ENCODE results near the gene LILRB3. TPM values are rescaled to one million over a fixed set of nuclear protein-coding genes. Genes with fewer than 3 reads are reported as not detected.
"Not testable (repeated sequence)": the region's sequence is repeated elsewhere in the genome, so short reads cannot be mapped to it uniquely, and the experiment has no call there.

Gene LILRB3
- total RNA-seq (10 to 100 TPM; 18.8 to 26.7 TPM), polyA plus RNA-seq (1 to 10 TPM in 1 of 2 donors, under 1 TPM in 1; 0.61 to 1.9 TPM)
- long read RNA-seq, donor 1, partial matches to known transcripts, result 6 of 9 reads
- long read RNA-seq, donor 1, other reads (novel, unspliced or antisense), result 2 of 9 reads
- long read RNA-seq, donor 2, partial matches to known transcripts, result 5 of 14 reads
- long read RNA-seq, donor 2, other reads (novel, unspliced or antisense), result 9 of 14 reads

DNA sequence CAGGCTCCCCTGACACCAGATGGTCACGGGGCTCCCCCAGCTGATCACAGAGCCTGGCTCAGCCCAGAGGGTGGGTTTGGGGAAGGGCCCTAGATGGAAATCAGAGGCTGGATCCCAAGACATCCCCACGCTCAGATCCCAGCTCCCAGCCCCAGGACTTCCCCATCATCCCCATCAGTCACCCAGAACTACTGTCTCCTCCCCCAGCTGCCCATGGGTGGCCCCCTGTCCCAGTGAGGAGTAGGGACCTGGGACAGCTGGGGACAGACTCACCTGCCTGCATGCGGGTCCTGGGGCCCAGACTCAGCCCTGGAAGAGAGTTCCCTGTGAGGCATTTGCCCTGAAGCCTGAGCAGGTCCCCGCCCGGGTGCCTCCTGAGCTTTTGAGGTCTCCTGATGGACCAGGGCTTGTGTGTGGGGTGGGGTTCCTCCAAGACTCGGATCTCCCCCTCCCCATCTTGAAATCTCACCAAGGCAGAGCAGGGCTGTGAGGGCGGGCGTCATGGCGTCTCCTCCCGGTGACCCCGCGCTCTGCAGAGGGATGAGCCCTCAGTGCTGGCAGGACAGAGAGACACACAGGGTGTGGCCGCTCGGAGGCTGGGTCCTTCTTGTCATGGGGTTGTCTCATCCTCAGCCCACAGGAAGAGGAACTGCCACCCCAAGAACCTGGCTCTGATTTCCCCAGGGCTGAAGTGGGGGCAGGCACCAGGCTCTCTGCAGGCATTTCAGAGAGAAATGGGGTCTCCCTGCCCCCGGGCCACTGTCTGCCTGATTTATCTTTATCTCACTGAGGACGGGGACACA is at the start of gene LILRB3:
Gene LILRB3, minus strand, starts transcription at position 534 of the 803 bp plus-strand sequence. Its CDS starts 31 bp downstream, at position 503.
- ATAC-seq (ENCODE audit: low FRiP score), result peak; percentile 50
- H3K4me1 ChIP-seq (ENCODE audit: control insufficient read depth in 1 of 2, insufficient read depth in 2 of 2, low read length in 2 of 2); DNase-seq; H3K27ac ChIP-seq (ENCODE audit: low read depth in 1 of 2, low read length in 2 of 2); H3K36me3 ChIP-seq (ENCODE audit: control insufficient read depth in 1 of 2, insufficient read depth in 2 of 2, low read length in 1 of 2); H3K4me3 ChIP-seq (ENCODE audit: low read length in 2 of 2); H3K9me3 ChIP-seq (ENCODE audit: control insufficient read depth, low read length); H3K27me3 ChIP-seq (ENCODE audit: control insufficient read depth in 1 of 2, insufficient read depth in 2 of 2, low read length in 1 of 2): not testable (repeated sequence)
- WGBS, 2 donors, result 63 to 69% methylated on average over 16 of the region's 16 CpGs
- intact Hi-C loops (cut with DNase I), result loop anchor here in 1 of 2 donors (2.0 kb wide), 1 partner anchor 16 kb away; no protein-coding TSS in a partner anchor

DNA sequence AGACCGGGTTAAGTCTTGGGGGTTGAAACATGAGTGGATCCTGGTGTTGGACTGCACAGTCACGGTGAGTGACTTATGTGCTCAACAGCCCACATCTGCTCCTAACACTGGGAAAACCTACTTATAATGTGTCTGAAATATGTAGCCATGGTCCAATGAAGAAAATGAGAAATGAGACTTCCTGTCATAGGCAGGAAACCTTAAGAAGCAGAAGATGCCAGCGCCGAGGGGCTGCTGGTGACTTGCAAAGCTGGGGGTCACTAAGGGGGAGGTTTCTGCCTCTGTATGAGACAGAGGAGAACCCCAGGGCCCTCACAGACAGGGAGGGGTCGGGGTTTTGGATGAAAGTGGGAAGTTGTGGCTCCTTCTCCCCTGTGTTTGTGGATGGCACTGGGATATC is 49.4 kb upstream of the LILRB3 start:
- WGBS, 2 donors, result 50 to 57% methylated on average over 5 of the region's 5 CpGs
- DNase-seq; H3K36me3 ChIP-seq (ENCODE audit: control insufficient read depth in 1 of 2, insufficient read depth in 2 of 2, low read length in 1 of 2); intact Hi-C loops (cut with DNase I); ATAC-seq (ENCODE audit: low FRiP score); H3K4me3 ChIP-seq (ENCODE audit: low read length in 2 of 2); H3K9me3 ChIP-seq (ENCODE audit: control insufficient read depth, low read length); H3K27ac ChIP-seq (ENCODE audit: low read depth in 1 of 2, low read length in 2 of 2); H3K4me1 ChIP-seq (ENCODE audit: control insufficient read depth in 1 of 2, insufficient read depth in 2 of 2, low read length in 2 of 2); H3K27me3 ChIP-seq (ENCODE audit: control insufficient read depth in 1 of 2, insufficient read depth in 2 of 2, low read length in 1 of 2): not testable (repeated sequence)

DNA sequence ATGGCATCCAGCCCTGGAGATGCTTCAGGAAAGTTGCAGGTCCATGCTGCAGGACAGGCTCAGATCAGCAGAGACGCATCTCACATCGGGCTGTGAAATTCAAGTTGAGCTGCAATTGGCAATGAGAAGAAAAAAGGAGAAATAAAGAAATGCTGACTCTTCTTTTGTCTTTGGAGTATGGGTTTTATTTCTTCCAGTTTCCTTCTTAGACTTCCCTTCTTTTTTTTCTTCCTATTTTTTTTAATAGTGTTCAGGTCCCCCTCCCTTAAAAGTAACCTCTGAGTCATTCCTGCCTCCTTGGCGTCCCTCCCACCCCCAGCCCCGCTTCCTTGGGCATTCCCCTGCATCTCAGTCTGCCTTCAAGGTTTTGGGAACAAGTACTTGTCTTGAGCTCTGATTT is 48.8 kb upstream of the LILRB3 start:
- H3K4me3 ChIP-seq (ENCODE audit: low read length in 2 of 2); intact Hi-C loops (cut with DNase I): not testable (repeated sequence)
- peak in 1 of 2 donors; percentile 72 for DNase-seq

DNA sequence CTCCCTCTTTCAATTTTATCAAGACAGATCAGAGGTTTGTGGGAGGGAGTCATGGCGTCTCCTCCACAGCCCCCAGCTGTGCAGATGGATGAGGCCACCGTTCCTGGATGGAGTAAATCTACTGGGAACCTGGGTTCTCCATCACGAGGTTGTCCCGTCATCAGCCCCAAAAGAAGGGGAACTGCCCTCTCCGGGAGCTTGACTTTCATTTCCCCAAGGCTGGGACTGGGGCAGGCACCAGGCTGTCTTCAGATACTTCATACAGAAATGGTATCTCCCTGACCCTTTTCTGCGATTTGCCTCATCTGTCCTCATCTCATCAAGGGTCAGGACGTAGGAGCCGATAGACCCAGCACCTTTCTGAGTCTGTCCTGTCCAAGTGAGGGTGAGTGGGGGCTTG is 48.3 kb upstream of the LILRB3 start:
- ATAC-seq (ENCODE audit: low FRiP score), result peak; percentile 44
- peak in 1 of 2 donors; percentile 82 for DNase-seq

More for the DNA sequence above, 48.8 kb upstream of the LILRB3 start:
- not testable (repeated sequence) for H3K27me3 ChIP-seq (ENCODE audit: control insufficient read depth in 1 of 2, insufficient read depth in 2 of 2, low read length in 1 of 2); H3K27ac ChIP-seq (ENCODE audit: low read depth in 1 of 2, low read length in 2 of 2); H3K9me3 ChIP-seq (ENCODE audit: control insufficient read depth, low read length); H3K36me3 ChIP-seq (ENCODE audit: control insufficient read depth in 1 of 2, insufficient read depth in 2 of 2, low read length in 1 of 2); ATAC-seq (ENCODE audit: low FRiP score); H3K4me1 ChIP-seq (ENCODE audit: control insufficient read depth in 1 of 2, insufficient read depth in 2 of 2, low read length in 2 of 2)
- WGBS, 2 donors, result 36 to 56% methylated on average over 2 to 4 of the region's 4 CpGs

DNA sequence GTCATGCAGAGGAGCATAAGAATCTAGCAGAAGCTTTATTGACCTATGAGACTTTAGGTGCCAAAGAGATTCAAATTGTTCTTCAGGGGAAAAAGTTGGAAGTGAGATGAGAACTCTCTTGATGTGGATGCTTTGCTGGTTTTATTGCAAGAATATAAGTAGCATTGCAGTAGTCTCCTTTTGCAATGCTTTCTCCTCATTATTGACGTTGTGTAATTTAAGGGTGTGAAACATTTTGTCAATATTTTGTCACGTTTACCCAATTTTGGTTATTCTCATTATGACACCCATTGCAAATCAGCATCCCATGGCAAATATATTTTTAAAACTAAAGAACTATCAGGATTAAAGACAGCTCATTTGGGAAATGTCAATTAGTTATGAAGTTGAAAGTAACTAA is 46.1 kb upstream of the LILRB3 start:
- no peaks in the 10 kb centered on the region for H3K36me3 ChIP-seq (ENCODE audit: control insufficient read depth in 1 of 2, insufficient read depth in 2 of 2, low read length in 1 of 2)
- H3K9me3 ChIP-seq (ENCODE audit: control insufficient read depth, low read length), result no peaks in the 10 kb centered on the region
- 67 to 69% methylated on average over 2 of the region's 2 CpGs for WGBS, 2 donors
- ATAC-seq (ENCODE audit: low FRiP score), result no peak
- intact Hi-C loops (cut with DNase I), result no loop called here
- H3K27me3 ChIP-seq (ENCODE audit: control insufficient read depth in 1 of 2, insufficient read depth in 2 of 2, low read length in 1 of 2), result peaks cover 0 to 2% of the 10 kb centered on the region in 2 donors
- H3K4me1 ChIP-seq (ENCODE audit: control insufficient read depth in 1 of 2, insufficient read depth in 2 of 2, low read length in 2 of 2), result no peaks in the 10 kb centered on the region
- no peak overlapping the region for H3K27ac ChIP-seq (ENCODE audit: low read depth in 1 of 2, low read length in 2 of 2)
- H3K4me3 ChIP-seq (ENCODE audit: low read length in 2 of 2), result no peak overlapping the region
- DNase-seq, result no peak

More for the DNA sequence above, 48.3 kb upstream of the LILRB3 start:
- peaks cover 0 to 2% of the 10 kb centered on the region in 2 donors for H3K27me3 ChIP-seq (ENCODE audit: control insufficient read depth in 1 of 2, insufficient read depth in 2 of 2, low read length in 1 of 2)
- 79% methylated on average over 8 of the region's 8 CpGs for WGBS, 2 donors
- no peaks in the 10 kb centered on the region for H3K36me3 ChIP-seq (ENCODE audit: control insufficient read depth in 1 of 2, insufficient read depth in 2 of 2, low read length in 1 of 2)
- no peaks in the 10 kb centered on the region for H3K4me1 ChIP-seq (ENCODE audit: control insufficient read depth in 1 of 2, insufficient read depth in 2 of 2, low read length in 2 of 2)
- H3K27ac ChIP-seq (ENCODE audit: low read depth in 1 of 2, low read length in 2 of 2), result no peak overlapping the region
- intact Hi-C loops (cut with DNase I), result no loop called here
- no peak overlapping the region for H3K4me3 ChIP-seq (ENCODE audit: low read length in 2 of 2)
- H3K9me3 ChIP-seq (ENCODE audit: control insufficient read depth, low read length), result no peaks in the 10 kb centered on the region

DNA sequence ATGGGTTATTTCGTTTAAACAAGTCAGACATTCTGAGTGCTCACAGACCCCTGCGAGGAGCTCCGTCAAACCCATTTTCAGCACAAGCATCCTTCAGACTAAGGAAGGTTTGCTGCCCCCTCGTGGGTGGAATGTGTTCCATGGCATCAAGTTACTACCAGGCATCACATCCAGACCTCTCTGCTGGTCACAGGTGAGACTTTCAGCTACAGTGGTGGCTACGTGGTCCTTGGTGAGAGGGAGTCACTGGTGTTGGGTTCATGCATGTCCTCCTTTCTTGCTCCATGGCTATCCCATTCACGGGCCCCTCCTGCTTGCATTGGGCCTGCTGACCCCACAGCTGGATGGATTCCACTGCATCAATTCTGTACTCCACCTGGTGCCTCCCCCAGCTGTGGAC is 43.3 kb upstream of the LILRB3 start:
- H3K9me3 ChIP-seq (ENCODE audit: control insufficient read depth, low read length), result no peaks in the 10 kb centered on the region
- H3K4me1 ChIP-seq (ENCODE audit: control insufficient read depth in 1 of 2, insufficient read depth in 2 of 2, low read length in 2 of 2), result no peaks in the 10 kb centered on the region
- H3K27ac ChIP-seq (ENCODE audit: low read depth in 1 of 2, low read length in 2 of 2), result no peak overlapping the region
- no peaks in the 10 kb centered on the region for H3K36me3 ChIP-seq (ENCODE audit: control insufficient read depth in 1 of 2, insufficient read depth in 2 of 2, low read length in 1 of 2)
- no peak overlapping the region for H3K4me3 ChIP-seq (ENCODE audit: low read length in 2 of 2)
- ATAC-seq (ENCODE audit: low FRiP score), result no peak
- intact Hi-C loops (cut with DNase I), result no loop called here
- peaks cover 0 to 2% of the 10 kb centered on the region in 2 donors for H3K27me3 ChIP-seq (ENCODE audit: control insufficient read depth in 1 of 2, insufficient read depth in 2 of 2, low read length in 1 of 2)
- peak; percentile 83 to 87 for DNase-seq
- WGBS, 2 donors, result 4% methylated on average over 6 of the region's 6 CpGs

DNA sequence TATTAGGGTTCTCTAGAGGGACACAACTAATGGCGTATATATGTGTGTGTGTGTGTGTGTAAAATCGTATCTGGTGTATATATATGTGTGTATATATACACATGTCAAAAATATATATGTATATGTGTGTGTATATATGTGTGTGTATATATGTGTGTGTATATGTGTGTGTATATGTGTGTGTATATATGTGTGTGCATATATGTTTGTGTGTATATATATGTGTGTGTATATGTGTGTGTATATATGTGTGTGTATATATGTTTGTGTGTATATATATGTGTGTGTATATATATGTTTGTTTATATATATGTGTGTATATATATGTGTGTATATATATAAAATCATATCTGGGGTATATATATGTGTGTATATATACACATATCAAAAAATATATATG is 39.7 kb upstream of the LILRB3 start:
- H3K27me3 ChIP-seq (ENCODE audit: control insufficient read depth in 1 of 2, insufficient read depth in 2 of 2, low read length in 1 of 2), result no peaks in the 10 kb centered on the region
- WGBS, 2 donors, result 75 to 89% methylated on average over 2 of the region's 2 CpGs
- intact Hi-C loops (cut with DNase I), result no loop called here
- H3K27ac ChIP-seq (ENCODE audit: low read depth in 1 of 2, low read length in 2 of 2), result no peak overlapping the region
- H3K4me3 ChIP-seq (ENCODE audit: low read length in 2 of 2), result no peak overlapping the region
- no peaks in the 10 kb centered on the region for H3K36me3 ChIP-seq (ENCODE audit: control insufficient read depth in 1 of 2, insufficient read depth in 2 of 2, low read length in 1 of 2)
- DNase-seq (no peak), ATAC-seq (ENCODE audit: low FRiP score) (no peak)
- no peaks in the 10 kb centered on the region for H3K9me3 ChIP-seq (ENCODE audit: control insufficient read depth, low read length)
- no peaks in the 10 kb centered on the region for H3K4me1 ChIP-seq (ENCODE audit: control insufficient read depth in 1 of 2, insufficient read depth in 2 of 2, low read length in 2 of 2)

DNA sequence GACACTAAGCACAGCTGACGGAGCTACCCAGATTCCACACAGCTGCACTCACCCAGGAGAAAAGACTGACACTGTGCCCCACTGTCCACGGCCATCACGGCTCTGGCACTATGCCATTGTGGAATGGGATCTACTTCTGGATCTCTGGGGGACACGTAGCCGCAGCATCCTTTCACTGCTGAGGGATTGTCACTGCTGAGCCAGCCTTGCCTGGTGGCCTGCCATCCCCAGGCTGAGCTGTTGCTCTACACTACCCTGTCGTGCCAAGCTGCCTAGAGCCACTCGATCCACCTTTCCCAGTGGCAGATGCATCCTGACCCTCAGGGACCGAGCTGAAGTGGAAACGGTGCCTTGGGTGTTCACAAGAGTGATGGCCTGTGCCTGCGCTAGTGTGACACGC is 39.3 kb upstream of the LILRB3 start:
- Histone ChIP-seq H3K4me1 (ENCODE audit: control insufficient read depth in 1 of 2, insufficient read depth in 2 of 2, low read length in 2 of 2) (no peaks in the 10 kb centered on the region), H3K27ac (ENCODE audit: low read depth in 1 of 2, low read length in 2 of 2) (no peak overlapping the region), H3K9me3 (ENCODE audit: control insufficient read depth, low read length) (no peaks in the 10 kb centered on the region), H3K36me3 (ENCODE audit: control insufficient read depth in 1 of 2, insufficient read depth in 2 of 2, low read length in 1 of 2) (no peaks in the 10 kb centered on the region), H3K27me3 (ENCODE audit: control insufficient read depth in 1 of 2, insufficient read depth in 2 of 2, low read length in 1 of 2) (no peaks in the 10 kb centered on the region), H3K4me3 (ENCODE audit: low read length in 2 of 2) (no peak overlapping the region)
- no peak for ATAC-seq (ENCODE audit: low FRiP score)
- WGBS, 2 donors, result 78 to 80% methylated on average over 11 of the region's 11 CpGs
- peak in 1 of 2 donors; percentile 34 for DNase-seq
- intact Hi-C loops (cut with DNase I), result no loop called here

DNA sequence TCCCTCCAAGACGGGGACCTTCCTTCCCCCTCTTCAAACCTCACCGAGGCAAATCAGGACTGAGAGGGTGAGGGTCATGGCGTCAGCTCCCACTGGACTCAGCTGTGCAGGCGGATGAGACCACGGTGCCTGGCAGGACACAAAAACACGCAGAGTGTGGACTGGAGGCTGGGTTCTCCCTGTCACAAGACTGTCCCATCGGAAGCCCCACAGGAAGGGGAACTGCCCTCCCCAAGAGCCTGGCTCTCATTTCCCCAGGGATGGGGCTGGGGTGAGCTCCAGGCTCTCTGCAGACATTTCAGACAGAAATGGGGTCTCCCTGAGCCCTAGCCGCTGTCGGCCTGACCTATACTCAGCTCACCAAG is 34.3 kb upstream of the LILRB3 start, which contains the start of gene LILRB5:
Gene LILRB5, minus strand, starts transcription at position 158 of the 365 bp plus-strand sequence. Its CDS starts 80 bp downstream, at position 78.
- no peak within 1 kb of the TSS for H3K4me3 ChIP-seq (ENCODE audit: low read length in 2 of 2)
- H3K27ac ChIP-seq (ENCODE audit: low read depth in 1 of 2, low read length in 2 of 2), result no peak within 1 kb of the TSS
- H3K27me3 ChIP-seq (ENCODE audit: control insufficient read depth in 1 of 2, insufficient read depth in 2 of 2, low read length in 1 of 2), result no peaks in the 10 kb centered on the region
- intact Hi-C loops (cut with DNase I), result no loop called here
- ATAC-seq (ENCODE audit: low FRiP score), result peak; percentile 40
- WGBS, 2 donors, result 66 to 68% methylated on average over 9 of the region's 9 CpGs
- H3K4me1 ChIP-seq (ENCODE audit: control insufficient read depth in 1 of 2, insufficient read depth in 2 of 2, low read length in 2 of 2), result no peaks in the 10 kb centered on the region
- no peaks in the 10 kb centered on the region for H3K9me3 ChIP-seq (ENCODE audit: control insufficient read depth, low read length)
- H3K36me3 ChIP-seq (ENCODE audit: control insufficient read depth in 1 of 2, insufficient read depth in 2 of 2, low read length in 1 of 2), result no peaks in the 10 kb centered on the region
- peak in 1 of 2 donors; percentile 61 for DNase-seq
